B cell (primary cell): ENCODE data around the gene DNAJA4. TPM values are rescaled to one million over a fixed set of nuclear protein-coding genes. Genes with fewer than 3 reads are reported as not detected.

ENCODE experiments used
- ATAC-seq: fragments of 200-7000 bp; cut with Tn5 transposase; one replicate; pipeline ENCODE4 v1.10.0; 2021; ENCODE audit warnings: low read depth, mild to moderate bottlenecking, moderate number of reproducible peaks, moderate library complexity
- CTCF ChIA-PET: fragments of 350-600 bp; sonication (Branson Sonifier 250); formaldehyde crosslinking; loops from one replicate; lab custom pipeline; 2021; ENCODE audit warnings: antibody characterized with exemption, inconsistent platforms; lab: Charles Lee
- POLR2A ChIA-PET: fragments of 350-600 bp; sonication (Branson Sonifier 250); formaldehyde crosslinking; loops from one replicate; lab custom pipeline; 2021; ENCODE audit warnings: antibody characterized with exemption; lab: Charles Lee
- DNase-seq: peaks from one replicate; pipeline ENCODE4 v3.0.0; 2013
- H2AFZ ChIP-seq: 2 replicates; pipeline ENCODE4 v1.6.1; 2012; ENCODE audit warnings: mild to moderate bottlenecking, low read depth, low read length; ENCODE audit not compliant: insufficient read depth, poor library complexity, severe bottlenecking
- H3K27ac ChIP-seq, 2 donors: 1 replicate in 1 of 2; 2 replicates in 1 of 2; pipeline ENCODE4 v1.5.1; 2012 to 2013; ENCODE audit warnings: low read length in 2 of 2, mild to moderate bottlenecking in 2 of 2, moderate library complexity in 1 of 2
- H3K27me3 ChIP-seq, 4 experiments: fragments of 200-600 bp in 1 of 4; sonication (generic) in 1 of 4; replicated peaks in 1 of 4; 1 replicate in 2 of 4; 2 replicates in 2 of 4; pipeline versions ENCODE4 v1.6.1 to v1.7.0; 2013 to 2016; ENCODE audit warnings: low read length in 3 of 4, mild to moderate bottlenecking in 2 of 4, mixed read lengths in 1 of 4, moderate library complexity in 1 of 4; ENCODE audit not compliant: insufficient read depth in 4 of 4, control insufficient read depth in 3 of 4; ENCODE audit errors: control extremely low read depth in 1 of 4
- H3K36me3 ChIP-seq, 2 experiments: replicated peaks in 1 of 2; 1 replicate in 1 of 2; 2 replicates in 1 of 2; pipeline versions ENCODE4 v1.6.1 to v1.7.1; 2013; ENCODE audit warnings: low read length in 1 of 2; ENCODE audit not compliant: insufficient read depth in 2 of 2, control insufficient read depth in 1 of 2; ENCODE audit errors: control extremely low read depth in 1 of 2, extremely low read depth in 1 of 2
- H3K4me1 ChIP-seq, 2 donors: fragments of 200-600 bp in 1 of 2; sonication (generic) in 1 of 2; 1 replicate in 1 of 2; 2 replicates in 1 of 2; pipeline versions ENCODE4 v1.5.1 to v1.6.1; 2013 to 2017; ENCODE audit warnings: low read length in 2 of 2; ENCODE audit not compliant: control insufficient read depth in 2 of 2, insufficient read depth in 2 of 2
- H3K4me2 ChIP-seq: replicated peaks from 2 replicates; pipeline ENCODE3; 2012; ENCODE audit warnings: mild to moderate bottlenecking, low read depth, low read length; ENCODE audit not compliant: poor library complexity, severe bottlenecking
- H3K4me3 ChIP-seq, 5 experiments: fragments of 200-600 bp in 1 of 5; sonication (generic) in 1 of 5; 1 replicate in 3 of 5; 2 replicates in 2 of 5; pipeline versions ENCODE4 v1.5.1 to v1.7.0; 2011 to 2016; ENCODE audit warnings: low read length in 4 of 5, mild to moderate bottlenecking in 4 of 5, low read depth in 2 of 5, control low read depth in 1 of 5, moderate library complexity in 1 of 5; ENCODE audit not compliant: insufficient read depth in 1 of 5; ENCODE audit errors: control extremely low read depth in 1 of 5, extremely low read depth in 1 of 5
- H3K79me2 ChIP-seq: fragments of 200-600 bp; sonication (generic); one replicate; pipeline ENCODE4 v1.6.0; 2016; ENCODE audit warnings: low read length; ENCODE audit not compliant: control insufficient read depth, insufficient read depth
- H3K9ac ChIP-seq: fragments of 200-600 bp; sonication (generic); 2 replicates; pipeline ENCODE4 v1.6.1; 2017; ENCODE audit warnings: mild to moderate bottlenecking, low read length, moderate library complexity
- H3K9me3 ChIP-seq, 3 donors: one replicate each; pipeline versions ENCODE4 v1.6.1 to v1.7.1; 2013; ENCODE audit warnings: low read length in 2 of 3; ENCODE audit not compliant: control insufficient read depth in 2 of 3, insufficient read depth in 1 of 3; ENCODE audit errors: control extremely low read depth in 1 of 3
- H4K20me1 ChIP-seq: 2 replicates; pipeline ENCODE4 v1.6.0; 2012; ENCODE audit warnings: mild to moderate bottlenecking, low read length; ENCODE audit not compliant: insufficient read depth, control insufficient read depth, poor library complexity, severe bottlenecking
- H3K27ac Mint-ChIP-seq: one replicate; pipeline ENCODE4 v1.8.0; 2021; ENCODE audit warnings: mixed read lengths
- H3K27me3 Mint-ChIP-seq: one replicate; pipeline ENCODE4 v1.8.0; 2021; ENCODE audit warnings: mixed read lengths
- H3K4me1 Mint-ChIP-seq: one replicate; pipeline ENCODE4 v1.8.0; 2021; ENCODE audit warnings: mixed read lengths
- H3K4me3 Mint-ChIP-seq: one replicate; pipeline ENCODE4 v1.8.0; 2021; ENCODE audit warnings: mixed read lengths
- H3K9me3 Mint-ChIP-seq: one replicate; pipeline ENCODE4 v1.8.0; 2022; ENCODE audit warnings: mixed read lengths; ENCODE audit not compliant: insufficient read depth
- EZH2 ChIP-seq: IDR thresholded peaks from 2 replicates; pipeline ENCODE4 v1.6.1; 2012; ENCODE audit warnings: borderline replicate concordance, low read depth, mild to moderate bottlenecking, moderate library complexity, low read length; ENCODE audit not compliant: insufficient read depth, poor library complexity, severe bottlenecking
- whole genome bisulfite sequencing: methylation state at CpG from one replicate; pipeline ENCODE4 v1.1.5; 2013; ENCODE audit warnings: missing lambda C conversion rate; ENCODE audit not compliant: insufficient coverage; 5-methylcytosine and 5-hydroxymethylcytosine counted together
- intact Hi-C: fragments of 100-400 bp; cut with micrococcal nuclease; formaldehyde crosslinking; loops from one replicate; pipeline ENCODE4 v1.10.0; 2022
- polyA plus RNA-seq: library from polyadenylated mRNA; depleted of rRNA; stranded (reverse); fragments of >200 nt; gene quantifications from 2 replicates; pipeline ENCODE4 v1.2.3, GENCODE V29; 2012
- total RNA-seq, 2 donors: library from RNA; stranded (reverse); fragments of 120-200 nt in 1 of 2; gene quantifications; 1 replicate in 1 of 2; 2 replicates in 1 of 2; pipeline versions ENCODE4 v1.2.3 to v1.2.4, GENCODE V29; 2013 to 2022
- TF ChIP-seq, protein P1 (sequence below): fragments of 200-600 bp; IDR thresholded peaks from one replicate; pipeline ENCODE4 v1.8.0; 2022; ENCODE audit warnings: antibody characterized with exemption, mild to moderate bottlenecking

DNAJA4 gene
- total and polyA plus RNA-seq, 2 donors (not counting 1 experiment from before 2014, with no cell fraction given): 13.2 to 20.0 TPM

DNA sequence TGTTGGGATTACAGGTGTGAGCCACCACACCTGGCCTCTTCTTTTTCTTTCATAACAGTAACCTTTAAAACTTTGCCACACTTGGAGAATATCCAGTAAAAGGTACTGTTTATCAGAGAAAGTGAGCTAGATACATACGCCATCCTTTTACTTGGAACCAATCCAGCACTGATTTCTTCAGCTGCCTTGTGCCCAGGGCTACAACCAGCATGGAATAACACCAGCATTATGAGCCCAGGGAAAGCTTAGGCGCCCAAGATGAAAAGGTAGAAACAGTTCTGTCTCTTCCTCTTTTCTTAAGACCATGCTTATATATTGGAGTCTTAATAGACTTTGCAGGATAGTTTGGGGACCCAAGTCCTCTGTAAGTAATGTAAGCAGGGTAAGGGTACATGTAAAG lies 26.7 kb downstream of the DNAJA4 start:
- no peak overlapping the region for H3K4me3 Mint-ChIP-seq
- Histone ChIP-seq H3K4me3 (no peak overlapping the region), H3K9ac (no peak overlapping the region), H3K27ac (no peak overlapping the region), H3K36me3 (peaks cover 2 to 32% of the 10 kb centered on the region in 2 experiments), H3K4me1 (no peaks in the 10 kb centered on the region), H3K4me2 (no peak overlapping the region), H3K9me3 (no peaks in the 10 kb centered on the region), H4K20me1 (no peaks in the 10 kb centered on the region), H2AFZ (no peak overlapping the region), H3K79me2 (peaks cover 15% of the 10 kb centered on the region), H3K27me3 (no peaks in the 10 kb centered on the region)
- intact Hi-C loops: loop anchor here (10.0 kb wide), 1 partner anchor 464 kb away; no protein-coding TSS in a partner anchor
- no peaks in the 10 kb centered on the region for H3K4me1 Mint-ChIP-seq
- no peaks in the 10 kb centered on the region for H3K9me3 Mint-ChIP-seq
- ChIA-PET POLR2A (no interaction called here), CTCF (no interaction called here)
- no peak overlapping the region for H3K27ac Mint-ChIP-seq
- ATAC-seq (no peak), DNase-seq (no peak)
- WGBS: no CpG with 5 or more reads among the region's 2 CpGs
- H3K27me3 Mint-ChIP-seq: no peaks in the 10 kb centered on the region
- TF ChIP-seq, protein P1, sequence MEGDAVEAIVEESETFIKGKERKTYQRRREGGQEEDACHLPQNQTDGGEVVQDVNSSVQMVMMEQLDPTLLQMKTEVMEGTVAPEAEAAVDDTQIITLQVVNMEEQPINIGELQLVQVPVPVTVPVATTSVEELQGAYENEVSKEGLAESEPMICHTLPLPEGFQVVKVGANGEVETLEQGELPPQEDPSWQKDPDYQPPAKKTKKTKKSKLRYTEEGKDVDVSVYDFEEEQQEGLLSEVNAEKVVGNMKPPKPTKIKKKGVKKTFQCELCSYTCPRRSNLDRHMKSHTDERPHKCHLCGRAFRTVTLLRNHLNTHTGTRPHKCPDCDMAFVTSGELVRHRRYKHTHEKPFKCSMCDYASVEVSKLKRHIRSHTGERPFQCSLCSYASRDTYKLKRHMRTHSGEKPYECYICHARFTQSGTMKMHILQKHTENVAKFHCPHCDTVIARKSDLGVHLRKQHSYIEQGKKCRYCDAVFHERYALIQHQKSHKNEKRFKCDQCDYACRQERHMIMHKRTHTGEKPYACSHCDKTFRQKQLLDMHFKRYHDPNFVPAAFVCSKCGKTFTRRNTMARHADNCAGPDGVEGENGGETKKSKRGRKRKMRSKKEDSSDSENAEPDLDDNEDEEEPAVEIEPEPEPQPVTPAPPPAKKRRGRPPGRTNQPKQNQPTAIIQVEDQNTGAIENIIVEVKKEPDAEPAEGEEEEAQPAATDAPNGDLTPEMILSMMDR: no peak
- no peak for TF ChIP-seq EZH2

DNA sequence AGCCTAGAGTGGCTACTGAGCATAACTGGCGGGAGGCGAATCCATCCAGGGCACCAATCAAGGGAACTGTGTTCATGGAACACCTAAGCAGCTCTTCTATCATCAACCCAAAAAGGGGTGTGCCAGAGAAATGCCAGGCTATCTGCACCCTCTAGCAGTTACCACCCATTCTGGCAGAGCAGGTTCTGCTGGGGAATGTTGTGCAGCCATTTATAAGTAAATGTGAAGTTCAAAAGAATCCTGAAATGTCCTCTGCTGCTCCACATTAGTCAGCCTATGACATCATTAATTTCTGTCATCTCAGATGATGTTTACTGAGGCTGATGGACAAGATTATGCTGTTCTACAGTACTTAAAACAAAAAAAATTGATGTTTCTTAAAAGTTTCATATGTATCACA lies 27.3 kb downstream of the DNAJA4 start:
- no peak overlapping the region for H3K9ac ChIP-seq
- ChIA-PET POLR2A (no interaction called here), CTCF (no interaction called here)
- H2AFZ ChIP-seq: no peak overlapping the region
- Mint-ChIP-seq H3K27ac (no peak overlapping the region), H3K4me3 (no peak overlapping the region), H3K4me1 (no peaks in the 10 kb centered on the region), H3K27me3 (no peaks in the 10 kb centered on the region), H3K9me3 (no peaks in the 10 kb centered on the region)
- H3K4me2 ChIP-seq: no peak overlapping the region
- H3K4me3 ChIP-seq: no peak overlapping the region
- ATAC-seq (no peak), DNase-seq (no peak)
- no peak overlapping the region for H3K27ac ChIP-seq
- H3K36me3 ChIP-seq: peaks cover 2 to 26% of the 10 kb centered on the region in 2 experiments
- no CpG with 5 or more reads among the region's 2 CpGs for WGBS
- intact Hi-C loops: loop anchor here (10.0 kb wide), 1 partner anchor 463 kb away; no protein-coding TSS in a partner anchor
- no peaks in the 10 kb centered on the region for H3K4me1 ChIP-seq
- no peaks in the 10 kb centered on the region for H3K9me3 ChIP-seq
- no peaks in the 10 kb centered on the region for H4K20me1 ChIP-seq
- peaks cover 19% of the 10 kb centered on the region for H3K79me2 ChIP-seq
- TF ChIP-seq, protein P1: no peak
- TF ChIP-seq EZH2: no peak
- H3K27me3 ChIP-seq: no peaks in the 10 kb centered on the region
